ENCODE results near the gene GSG1L.

DNA sequence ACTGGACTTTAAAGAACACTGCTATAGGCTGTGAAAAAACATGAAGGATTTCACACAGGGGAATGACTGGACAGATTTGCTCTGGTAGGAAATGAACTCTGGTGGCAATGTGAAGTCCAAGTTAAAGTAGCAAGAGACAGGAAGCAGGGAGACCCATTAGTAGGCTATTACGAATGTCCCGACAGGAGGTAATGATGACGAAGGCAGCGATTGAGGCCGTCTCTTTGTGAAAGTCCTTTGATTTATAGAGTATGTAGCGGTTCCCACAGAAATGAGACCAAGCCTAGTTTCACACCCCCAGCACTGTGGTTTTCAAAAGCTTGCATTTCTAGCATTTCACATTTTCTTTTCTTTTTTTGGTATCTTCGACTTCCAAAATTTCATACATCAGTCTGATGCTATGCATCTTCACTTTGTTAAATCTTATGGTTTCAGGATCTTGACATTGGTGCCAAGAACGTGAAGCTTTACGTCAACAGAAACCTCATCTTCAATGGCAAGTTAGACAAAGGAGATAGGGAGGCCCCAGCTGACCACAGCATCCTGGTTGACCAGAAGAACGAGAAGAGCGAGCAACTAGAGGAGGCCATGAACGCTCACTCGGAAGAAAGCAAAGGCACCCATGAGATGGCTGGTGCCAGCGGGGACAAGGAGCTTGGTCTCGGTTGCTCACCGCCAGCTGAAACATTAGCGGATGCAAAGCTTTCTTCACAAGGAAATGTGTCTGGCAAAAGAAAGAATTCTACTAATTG, 323.7 kb downstream of the GSG1L start:
- TF ChIP-seq CTCF (conservative IDR thresholded peaks at IDR 0.05) (no peak), EZH2 (IDR thresholded peaks at IDR 0.05; ENCODE audit: low read depth) (no peak)

Measured in PC-9 (cell line).